Keratinocyte (primary cell): ENCODE results near the gene MLNR. TPM values are rescaled to one million over a fixed set of nuclear protein-coding genes. Genes with fewer than 3 reads are reported as not detected.

ENCODE experiments used
- DNase-seq: peaks from one replicate; pipeline ENCODE4 v3.0.0-alpha.2; 2011; ENCODE audit warnings: low read depth, missing footprints, low spot score
- FAIRE-seq: peaks from 2 replicates; lab custom pipeline; 2011; peaks lifted over from hg19 to GRCh38; lab: Jason Lieb, UNC
- H2AFZ ChIP-seq: 2 replicates; pipeline ENCODE4 v1.6.0; 2012; ENCODE audit warnings: low read length, control low read depth, inconsistent platforms; ENCODE audit not compliant: control insufficient read depth
- H3K27ac ChIP-seq: 2 replicates; pipeline ENCODE4 v1.5.1; 2011; ENCODE audit warnings: low read length; ENCODE audit not compliant: control insufficient read depth, insufficient read depth
- H3K27me3 ChIP-seq: 3 replicates; pipeline ENCODE4 v1.6.0; 2011; ENCODE audit warnings: low read length; ENCODE audit not compliant: control insufficient read depth, insufficient read depth; ENCODE audit errors: extremely low read depth
- H3K36me3 ChIP-seq, 2 experiments: 2 replicates in 1 of 2; 3 replicates in 1 of 2; pipeline ENCODE4 v1.5.1; 2011; ENCODE audit warnings: low read length in 2 of 2, mild to moderate bottlenecking in 1 of 2; ENCODE audit not compliant: control insufficient read depth in 2 of 2, insufficient read depth in 2 of 2; ENCODE audit errors: extremely low read depth in 1 of 2
- H3K4me1 ChIP-seq: 3 replicates; pipeline ENCODE4 v1.5.1; 2011; ENCODE audit warnings: low read length; ENCODE audit not compliant: control insufficient read depth, insufficient read depth; ENCODE audit errors: extremely low read depth
- H3K4me2 ChIP-seq: 3 replicates; pipeline ENCODE4 v1.6.0; 2011; ENCODE audit warnings: low read depth, low read length; ENCODE audit not compliant: control insufficient read depth, insufficient read depth; ENCODE audit errors: extremely low read depth
- H3K4me3 ChIP-seq, 3 experiments: fragments of 200-600 bp in 1 of 3; sonication (generic) in 1 of 3; 2 replicates in 2 of 3; 3 replicates in 1 of 3; pipeline ENCODE4 v1.5.1; 2011 to 2016; ENCODE audit warnings: low read length in 3 of 3, mild to moderate bottlenecking in 3 of 3, control low read depth in 2 of 3, inconsistent platforms in 1 of 3, low read depth in 1 of 3, mixed read lengths in 1 of 3, mixed run types in 1 of 3, moderate library complexity in 1 of 3; ENCODE audit not compliant: control insufficient read depth in 2 of 3, insufficient read depth in 2 of 3; ENCODE audit errors: extremely low read depth in 1 of 3
- H3K79me2 ChIP-seq: 2 replicates; pipeline ENCODE4 v1.6.0; 2012; ENCODE audit warnings: low read length; ENCODE audit not compliant: control insufficient read depth, insufficient read depth
- H3K9ac ChIP-seq: 3 replicates; pipeline ENCODE4 v1.6.0; 2011; ENCODE audit warnings: low read length; ENCODE audit not compliant: control insufficient read depth, insufficient read depth; ENCODE audit errors: extremely low read depth
- H3K9me1 ChIP-seq: 3 replicates; pipeline ENCODE4 v1.6.0; 2011; ENCODE audit warnings: low read length; ENCODE audit not compliant: control insufficient read depth, insufficient read depth; ENCODE audit errors: extremely low read depth
- H3K9me3 ChIP-seq: 2 replicates; pipeline ENCODE4 v1.5.1; 2012; ENCODE audit warnings: low read depth, low read length; ENCODE audit not compliant: control insufficient read depth
- H4K20me1 ChIP-seq: 3 replicates; pipeline ENCODE4 v1.6.0; 2011; ENCODE audit warnings: low read length; ENCODE audit not compliant: control insufficient read depth, insufficient read depth; ENCODE audit errors: extremely low read depth
- EZH2 ChIP-seq: IDR thresholded peaks from one replicate; pipeline ENCODE4 v1.6.1; 2012; ENCODE audit warnings: inconsistent platforms, mild to moderate bottlenecking, low read length, moderate library complexity
- dilution Hi-C: fragments of 300-500 bp; cut with MboI; formaldehyde crosslinking; loops from one replicate; pipeline ENCODE4 v1.7.0; 2020; ENCODE audit warnings: low sequenced_read_pairs; ENCODE audit not compliant: extremely low pct_ligation_motif_present
- polyA plus RNA-seq, 5 experiments: library from polyadenylated mRNA; depleted of rRNA in 3 of 5; stranded (reverse) in 3 of 5; stranded (forward) in 1 of 5; unstranded in 1 of 5; fragments of >200 nt; gene quantifications; 1 replicate in 1 of 5; 2 replicates in 3 of 5; 3 replicates in 1 of 5; pipeline versions ENCODE4 v1.2.1 to v1.2.3, GENCODE V29; 2011 to 2012; ENCODE audit warnings: missing spikeins in 2 of 5, low read depth in 1 of 5, low replicate concordance in 1 of 5
- TF ChIP-seq, protein P1 (sequence below), 3 experiments: IDR thresholded peaks in 1 of 3; conservative IDR thresholded peaks in 1 of 3; optimal IDR thresholded peaks in 1 of 3; 2 replicates in 2 of 3; 3 replicates in 1 of 3; pipeline versions ENCODE3 to v1.5.1; 2011; ENCODE audit warnings: low read length in 3 of 3, mild to moderate bottlenecking in 3 of 3, moderate library complexity in 2 of 3, control low read depth in 1 of 3, inconsistent platforms in 1 of 3; ENCODE audit not compliant: insufficient read depth in 2 of 3; ENCODE audit errors: extremely low read depth in 1 of 3

MLNR gene
- polyA plus RNA-seq, 1 donor (not counting 4 experiments of a cell fraction or from before 2014, with no cell fraction given) = not detected

DNA sequence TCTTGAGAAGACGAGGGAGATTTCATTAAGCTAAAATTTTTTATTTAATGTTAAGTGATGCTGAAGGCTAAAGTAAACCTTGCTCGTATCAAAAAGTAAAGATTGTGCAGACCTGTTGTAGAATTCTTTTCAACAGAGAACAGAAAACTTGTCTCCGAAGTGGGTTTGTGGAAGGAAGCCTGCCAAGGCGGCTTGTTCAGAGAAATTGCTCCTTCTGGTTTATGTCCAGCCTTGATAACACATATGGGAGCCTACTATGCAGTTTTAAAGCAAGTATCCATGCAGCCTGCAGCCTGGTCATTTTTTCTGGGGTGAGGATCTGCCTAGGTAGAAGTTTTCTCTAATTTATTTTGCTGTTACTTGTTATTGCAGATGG, 1.4 kb downstream of the MLNR start:
- H3K79me2 ChIP-seq = no peaks in the 10 kb centered on the region
- no peaks in the 10 kb centered on the region for H3K9me1 ChIP-seq
- no peak overlapping the region for H3K4me3 ChIP-seq
- peaks cover 76% of the 10 kb centered on the region for H3K27me3 ChIP-seq
- H2AFZ ChIP-seq = no peak overlapping the region
- H4K20me1 ChIP-seq = no peaks in the 10 kb centered on the region
- H3K27ac ChIP-seq = no peak overlapping the region
- H3K9me3 ChIP-seq = no peaks in the 10 kb centered on the region
- H3K36me3 ChIP-seq = no peaks in the 10 kb centered on the region
- dilution Hi-C loops = no loop called here
- H3K9ac ChIP-seq = no peak overlapping the region
- H3K4me2 ChIP-seq = no peak overlapping the region
- TF ChIP-seq, protein P1, sequence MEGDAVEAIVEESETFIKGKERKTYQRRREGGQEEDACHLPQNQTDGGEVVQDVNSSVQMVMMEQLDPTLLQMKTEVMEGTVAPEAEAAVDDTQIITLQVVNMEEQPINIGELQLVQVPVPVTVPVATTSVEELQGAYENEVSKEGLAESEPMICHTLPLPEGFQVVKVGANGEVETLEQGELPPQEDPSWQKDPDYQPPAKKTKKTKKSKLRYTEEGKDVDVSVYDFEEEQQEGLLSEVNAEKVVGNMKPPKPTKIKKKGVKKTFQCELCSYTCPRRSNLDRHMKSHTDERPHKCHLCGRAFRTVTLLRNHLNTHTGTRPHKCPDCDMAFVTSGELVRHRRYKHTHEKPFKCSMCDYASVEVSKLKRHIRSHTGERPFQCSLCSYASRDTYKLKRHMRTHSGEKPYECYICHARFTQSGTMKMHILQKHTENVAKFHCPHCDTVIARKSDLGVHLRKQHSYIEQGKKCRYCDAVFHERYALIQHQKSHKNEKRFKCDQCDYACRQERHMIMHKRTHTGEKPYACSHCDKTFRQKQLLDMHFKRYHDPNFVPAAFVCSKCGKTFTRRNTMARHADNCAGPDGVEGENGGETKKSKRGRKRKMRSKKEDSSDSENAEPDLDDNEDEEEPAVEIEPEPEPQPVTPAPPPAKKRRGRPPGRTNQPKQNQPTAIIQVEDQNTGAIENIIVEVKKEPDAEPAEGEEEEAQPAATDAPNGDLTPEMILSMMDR (optimal IDR thresholded peaks at IDR 0.05 in 1 of 3, IDR thresholded peaks at IDR 0.05 in 1 of 3, conservative IDR thresholded peaks at IDR 0.05 in 1 of 3; ENCODE audit: extremely low read depth in 1 of 3, insufficient read depth in 2 of 3, low read length in 3 of 3) = no peak
- TF ChIP-seq EZH2 = no peak
- DNase-seq = no peak
- FAIRE-seq = no peak
- no peaks in the 10 kb centered on the region for H3K4me1 ChIP-seq

DNA sequence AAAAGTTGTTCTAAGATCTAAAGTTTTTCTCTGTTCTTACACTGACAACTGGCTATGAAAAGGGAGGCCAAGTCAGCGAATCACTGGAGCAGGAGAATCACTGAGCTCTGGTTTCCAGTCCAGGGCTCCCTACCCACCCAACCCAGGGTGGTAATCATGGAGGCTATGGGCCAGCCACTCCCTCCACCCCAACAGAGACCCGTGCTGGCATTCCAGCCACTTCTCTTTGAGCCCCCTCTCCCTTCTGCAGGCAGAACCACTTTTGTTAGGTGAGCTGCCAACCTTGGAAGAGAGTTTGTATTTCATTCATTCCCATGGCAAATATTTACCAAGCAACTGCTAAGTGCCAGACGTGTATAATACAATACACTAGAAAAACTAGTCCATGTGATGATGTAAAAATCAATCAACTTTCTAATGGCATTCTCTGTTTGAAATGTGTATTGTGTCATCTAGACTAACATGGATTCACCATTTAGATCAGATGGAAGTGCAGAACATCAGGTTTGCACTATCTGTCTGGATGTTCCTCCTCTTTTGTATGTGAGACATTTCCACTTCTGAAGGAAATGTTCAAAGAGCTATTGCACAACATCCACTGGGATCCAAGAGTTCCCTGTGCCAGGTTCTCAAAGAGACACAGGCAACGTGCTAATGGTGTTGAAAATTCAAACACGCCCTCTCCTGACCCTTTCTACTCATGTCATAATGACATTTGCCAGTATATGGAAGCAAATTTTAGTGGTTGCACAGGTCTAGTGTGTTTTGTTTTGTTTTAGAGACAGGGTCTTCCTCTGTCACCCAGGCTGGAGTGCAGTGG, 5.3 kb downstream of the MLNR start:
- no peak overlapping the region for H3K4me3 ChIP-seq
- no peak overlapping the region for H3K4me2 ChIP-seq
- no peaks in the 10 kb centered on the region for H4K20me1 ChIP-seq
- no peak overlapping the region for H2AFZ ChIP-seq
- FAIRE-seq (no peak), DNase-seq (no peak)
- no peaks in the 10 kb centered on the region for H3K36me3 ChIP-seq
- H3K9ac ChIP-seq = no peak overlapping the region
- no peaks in the 10 kb centered on the region for H3K4me1 ChIP-seq
- TF ChIP-seq, protein P1 (optimal IDR thresholded peaks at IDR 0.05 in 1 of 3, IDR thresholded peaks at IDR 0.05 in 1 of 3, conservative IDR thresholded peaks at IDR 0.05 in 1 of 3; ENCODE audit: extremely low read depth in 1 of 3, insufficient read depth in 2 of 3, low read length in 3 of 3) = no peak
- TF ChIP-seq EZH2 = no peak
- no peaks in the 10 kb centered on the region for H3K79me2 ChIP-seq
- H3K9me1 ChIP-seq = no peaks in the 10 kb centered on the region
- H3K27ac ChIP-seq = no peak overlapping the region
- dilution Hi-C loops = no loop called here
- peaks cover 42% of the 10 kb centered on the region for H3K27me3 ChIP-seq
- H3K9me3 ChIP-seq = no peaks in the 10 kb centered on the region
